ENCODE results near the gene REXO4. TPM values are rescaled to one million over a fixed set of nuclear protein-coding genes. Genes with fewer than 3 reads are reported as not detected.

The REXO4 gene
- total RNA-seq, 4 donors from 2014 or later: 21.5 to 26.0 (median 21.7) TPM

DNA sequence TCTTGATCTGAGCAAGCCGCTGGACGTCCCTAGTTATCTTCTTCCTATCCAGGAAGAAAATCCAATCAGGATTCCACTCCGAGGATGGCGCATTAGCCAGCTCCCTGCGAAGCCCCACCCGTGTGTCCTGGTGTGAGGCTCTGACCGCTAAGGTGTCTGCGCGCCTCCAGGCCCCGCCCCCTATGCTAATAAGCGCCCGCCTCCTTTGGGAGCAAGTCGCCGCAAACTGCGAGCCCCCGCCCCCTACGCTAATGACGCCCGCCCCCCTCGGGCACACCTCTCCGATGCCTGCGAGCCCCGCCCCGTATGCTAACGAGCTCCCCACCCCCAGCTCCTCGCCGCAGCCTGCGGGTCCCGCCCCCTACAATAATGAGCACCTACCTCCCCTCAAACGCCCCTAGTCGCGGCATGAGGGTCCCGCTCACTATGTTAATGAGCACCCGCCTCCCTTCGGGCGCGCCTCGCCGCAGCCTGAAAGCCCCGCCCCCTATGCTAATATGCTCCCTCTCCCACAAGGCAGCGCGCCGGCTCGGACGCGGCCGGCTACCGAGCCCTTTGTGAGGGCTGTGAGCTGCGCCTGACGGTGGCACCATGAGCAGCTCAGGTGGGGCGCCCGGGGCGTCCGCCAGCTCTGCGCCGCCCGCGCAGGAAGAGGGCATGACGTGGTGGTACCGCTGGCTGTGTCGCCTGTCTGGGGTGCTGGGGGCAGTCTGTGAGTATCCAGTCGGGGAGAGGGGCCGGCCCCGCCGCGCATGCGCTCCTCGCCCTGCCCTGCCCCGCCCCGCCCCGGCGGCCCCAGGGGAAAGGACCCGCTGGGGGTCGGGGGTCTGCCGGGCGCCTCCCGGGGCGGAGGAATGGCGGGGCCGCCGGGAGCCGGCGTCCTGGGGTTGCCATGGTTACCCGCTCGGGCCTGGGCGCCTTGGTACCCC, 41.9 kb upstream of the REXO4 start, which contains the start of gene CACFD1:
CACFD1 (plus strand) TSS at position 503 of the 929 bp plus-strand sequence; CDS start at position 592, 89 bp downstream.
- TF ChIP-seq POLR2A (IDR thresholded peaks at IDR 0.05): peak in 3 of 4 donors; percentile 65 to 75 (median 70)
- TF ChIP-seq, protein P1, sequence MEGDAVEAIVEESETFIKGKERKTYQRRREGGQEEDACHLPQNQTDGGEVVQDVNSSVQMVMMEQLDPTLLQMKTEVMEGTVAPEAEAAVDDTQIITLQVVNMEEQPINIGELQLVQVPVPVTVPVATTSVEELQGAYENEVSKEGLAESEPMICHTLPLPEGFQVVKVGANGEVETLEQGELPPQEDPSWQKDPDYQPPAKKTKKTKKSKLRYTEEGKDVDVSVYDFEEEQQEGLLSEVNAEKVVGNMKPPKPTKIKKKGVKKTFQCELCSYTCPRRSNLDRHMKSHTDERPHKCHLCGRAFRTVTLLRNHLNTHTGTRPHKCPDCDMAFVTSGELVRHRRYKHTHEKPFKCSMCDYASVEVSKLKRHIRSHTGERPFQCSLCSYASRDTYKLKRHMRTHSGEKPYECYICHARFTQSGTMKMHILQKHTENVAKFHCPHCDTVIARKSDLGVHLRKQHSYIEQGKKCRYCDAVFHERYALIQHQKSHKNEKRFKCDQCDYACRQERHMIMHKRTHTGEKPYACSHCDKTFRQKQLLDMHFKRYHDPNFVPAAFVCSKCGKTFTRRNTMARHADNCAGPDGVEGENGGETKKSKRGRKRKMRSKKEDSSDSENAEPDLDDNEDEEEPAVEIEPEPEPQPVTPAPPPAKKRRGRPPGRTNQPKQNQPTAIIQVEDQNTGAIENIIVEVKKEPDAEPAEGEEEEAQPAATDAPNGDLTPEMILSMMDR (IDR thresholded peaks at IDR 0.05): peak in 1 of 6 experiments; percentile 4
- H3K4me3 ChIP-seq: peak within 1 kb of the TSS; percentile 60 to 90 (median 74)
- H3K9me3 ChIP-seq: no peaks in the 10 kb centered on the region
- intact Hi-C loops (cut with DNase I): loop anchor here (10.0 kb wide), 1 partner anchor 45 kb away; the partner anchor contains the start of gene REXO4
- peak; percentile 93 for DNase-seq
- H3K27ac ChIP-seq: peak within 1 kb of the TSS; percentile 87 to 96 (median 91)
- peaks cover 6 to 31% (median 21%) of the 10 kb centered on the region in 3 donors for H3K4me1 ChIP-seq
- H3K36me3 ChIP-seq: peaks cover 0 to 4% (median 0%) of the 10 kb centered on the region in 3 donors
- 0% methylated on average over 9 of the region's 86 CpGs; no CpG with 5 or more reads in 1 of the 2 donors for WGBS, 2 donors
- no peaks in the 10 kb centered on the region for H3K27me3 ChIP-seq

DNA sequence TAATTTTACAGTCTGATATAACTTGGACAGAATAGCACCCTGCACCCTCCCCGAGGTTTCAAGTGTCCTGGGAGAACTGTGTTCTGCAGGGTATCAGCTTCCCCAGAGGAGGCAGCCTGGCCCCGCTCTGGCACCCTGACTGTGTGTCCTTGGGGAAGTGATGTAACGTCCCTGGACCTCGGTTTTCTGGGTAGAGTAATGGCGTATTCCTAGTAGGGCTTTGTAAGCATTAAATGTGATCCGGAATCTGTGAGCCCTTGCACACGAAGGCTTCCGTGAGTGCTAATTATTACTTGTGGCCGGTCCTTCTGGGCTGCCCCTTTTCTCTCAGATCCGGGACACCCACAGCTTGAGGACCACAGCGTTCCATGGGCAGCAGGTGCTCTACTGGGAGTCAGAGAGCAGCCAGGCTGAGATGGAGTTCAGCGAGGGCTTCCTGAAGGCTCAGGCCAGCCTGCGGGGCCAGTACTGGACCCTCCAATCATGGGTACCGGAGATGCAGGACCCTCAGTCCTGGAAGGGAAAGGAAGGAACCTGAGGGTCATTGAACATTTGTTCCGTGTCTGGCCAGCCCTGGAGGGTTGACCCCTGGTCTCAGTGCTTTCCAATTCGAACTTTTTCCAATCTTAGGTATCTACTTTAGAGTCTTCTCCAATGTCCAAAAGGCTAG, 41.0 kb upstream of the REXO4 start:
- no peak for DNase-seq
- Histone ChIP-seq H3K4me1 (peaks cover 6 to 31% (median 21%) of the 10 kb centered on the region in 3 donors), H3K36me3 (no peaks in the 10 kb centered on the region), H3K4me3 (peak overlapping the region in 3 of 4 donors; percentile 60 to 90 (median 84)), H3K9me3 (no peaks in the 10 kb centered on the region), H3K27ac (peak overlapping the region; percentile 87 to 96 (median 91)), H3K27me3 (no peaks in the 10 kb centered on the region)
- intact Hi-C loops (cut with DNase I): no loop called here
- 49 to 70% methylated on average over 9 to 14 of the region's 16 CpGs for WGBS, 2 donors
- no peak for TF ChIP-seq POLR2A (IDR thresholded peaks at IDR 0.05)
- TF ChIP-seq, protein P1 (IDR thresholded peaks at IDR 0.05): no peak

DNA sequence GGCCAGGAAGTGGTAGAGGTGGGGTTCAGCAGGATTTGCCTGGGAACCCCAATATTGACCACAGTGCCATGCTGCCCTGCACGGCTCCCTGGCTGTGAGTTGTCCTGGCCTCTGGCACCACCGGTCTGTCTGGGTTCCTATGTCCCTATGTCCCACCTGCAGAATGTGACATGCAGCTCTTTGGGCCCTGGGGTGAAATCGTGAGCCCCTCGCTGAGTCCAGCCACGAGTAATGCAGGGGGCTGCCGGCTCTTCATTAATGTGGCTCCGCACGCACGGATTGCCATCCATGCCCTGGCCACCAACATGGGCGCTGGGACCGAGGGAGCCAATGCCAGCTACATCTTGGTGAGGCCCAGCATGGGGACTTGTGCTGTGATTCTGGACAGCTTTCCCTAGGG, 39.9 kb upstream of the REXO4 start:
- Histone ChIP-seq H3K27ac (no peak overlapping the region), H3K9me3 (no peaks in the 10 kb centered on the region), H3K36me3 (no peaks in the 10 kb centered on the region), H3K4me3 (no peak overlapping the region), H3K27me3 (no peaks in the 10 kb centered on the region), H3K4me1 (peaks cover 6 to 31% (median 21%) of the 10 kb centered on the region in 3 donors)
- WGBS, 2 donors: 91 to 100% methylated on average over 1 to 6 of the region's 11 CpGs
- TF ChIP-seq, protein P1 (IDR thresholded peaks at IDR 0.05): no peak
- TF ChIP-seq POLR2A (IDR thresholded peaks at IDR 0.05): no peak
- intact Hi-C loops (cut with DNase I): no loop called here
- no peak for DNase-seq

DNA sequence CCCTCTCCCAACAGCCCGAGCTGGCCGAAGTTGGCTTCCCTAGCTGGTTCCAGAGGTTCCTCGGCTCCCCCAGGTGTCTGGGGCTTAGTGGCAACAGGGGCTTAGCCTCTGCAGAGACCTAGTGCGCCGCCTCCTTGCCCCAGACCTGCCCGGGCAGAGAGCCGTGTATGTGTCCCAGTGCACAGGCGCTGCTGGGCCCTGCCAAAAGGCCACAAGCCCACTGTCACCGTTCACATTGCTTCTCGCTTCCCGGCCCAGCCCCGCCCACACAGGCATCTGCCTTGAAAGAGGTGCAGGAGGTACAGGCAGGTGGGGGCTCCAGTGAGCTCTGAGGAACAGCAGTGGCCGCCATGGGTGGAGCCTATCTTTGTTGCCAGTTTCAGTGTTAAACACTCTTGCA, 39.4 kb upstream of the REXO4 start:
- intact Hi-C loops (cut with DNase I): no loop called here
- Histone ChIP-seq H3K36me3 (no peaks in the 10 kb centered on the region), H3K4me3 (no peak overlapping the region), H3K27ac (no peak overlapping the region), H3K27me3 (no peaks in the 10 kb centered on the region), H3K9me3 (no peaks in the 10 kb centered on the region), H3K4me1 (peaks cover 6 to 31% (median 21%) of the 10 kb centered on the region in 3 donors)
- DNase-seq: no peak
- WGBS, 2 donors: 20 to 37% methylated on average over 1 to 3 of the region's 13 CpGs
- TF ChIP-seq, protein P1 (IDR thresholded peaks at IDR 0.05): no peak

Measured in esophagus squamous epithelium (tissue), 5 donors.